ENCODE measurements around the gene ZSCAN25. TPM values are rescaled to one million over a fixed set of nuclear protein-coding genes. Genes with fewer than 3 reads are reported as not detected.

ZSCAN25 gene
- total and polyA plus RNA-seq, 2 of the 13 experiments (the other 11 are each of a cell fraction or from before 2014, with no cell fraction given) = 12.1 to 16.8 TPM

DNA sequence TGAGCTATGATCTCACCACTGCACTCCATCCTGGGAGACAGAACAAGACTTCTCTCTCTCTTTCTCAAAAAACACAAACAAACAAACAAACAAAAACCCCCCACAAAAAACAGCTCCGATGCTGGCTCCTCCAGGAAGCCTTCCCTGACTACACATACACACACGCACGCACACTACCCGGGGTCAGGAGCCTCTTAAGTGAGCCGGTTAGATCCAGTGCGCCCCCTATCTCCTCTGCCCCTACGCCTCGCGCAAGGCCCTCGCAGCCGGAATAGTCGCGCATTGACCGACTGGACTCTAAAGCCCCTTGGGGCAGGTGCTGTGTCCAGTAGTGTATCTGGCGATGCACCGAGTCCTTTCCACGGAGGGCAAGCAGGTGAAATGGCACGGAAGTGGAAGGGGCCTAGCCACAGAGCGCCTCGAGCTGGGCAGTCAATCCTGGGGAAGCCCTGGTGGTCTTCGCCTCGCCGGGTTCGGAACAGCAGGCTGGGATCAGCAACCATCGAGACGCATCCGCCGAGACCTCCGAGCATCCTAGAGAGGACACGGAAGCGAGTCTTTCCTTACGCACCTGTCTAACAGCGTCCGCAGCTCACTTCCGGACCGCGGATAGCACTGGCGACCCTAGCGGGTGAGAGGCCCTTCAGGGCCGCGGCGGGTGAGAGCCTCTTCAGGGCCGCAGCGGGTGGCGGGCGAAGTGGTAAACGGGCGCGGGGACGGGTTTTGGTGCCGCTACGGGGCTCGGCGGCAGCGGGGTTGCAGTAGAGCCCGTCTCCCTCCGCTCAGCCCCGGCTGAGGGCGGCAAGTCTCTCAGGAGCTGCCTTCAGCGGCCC is at the start of gene ZSCAN25 (continued):
- TF ChIP-seq CEBPZ (IDR thresholded peaks at IDR 0.05; ENCODE audit: low read length) = no peak
- TF ChIP-seq STAT5B (CRISPR knock-in tag; IDR thresholded peaks at IDR 0.05) = 0 out of 2 replicates have a peak, but pooled peaks have one; percentile 52
- TF ChIP-seq PAWR (CRISPR knock-in tag; IDR thresholded peaks at IDR 0.05; ENCODE audit: borderline replicate concordance) = no peak
- peak; percentile 30 for TF ChIP-seq SMC3 (IDR thresholded peaks at IDR 0.05; ENCODE audit: low read length)
- TF ChIP-seq ZNF12 (CRISPR knock-in tag; IDR thresholded peaks at IDR 0.05) = peak; percentile 16; the same call in 1 of the 2 replicates
- peak; percentile 95 for TF ChIP-seq IRF2 (CRISPR knock-in tag; IDR thresholded peaks at IDR 0.05)
- TF ChIP-seq SP2 (CRISPR knock-in tag; IDR thresholded peaks at IDR 0.05) = no peak; the same call in 1 of the 2 replicates
- TF ChIP-seq CENPX (CRISPR knock-in tag; IDR thresholded peaks at IDR 0.05) = no peak
- no peak; the same call in 1 of the 2 replicates for TF ChIP-seq KLF9 (CRISPR knock-in tag; IDR thresholded peaks at IDR 0.05; ENCODE audit: low read depth)
- peak; percentile 33; the same call in 1 of the 2 replicates for TF ChIP-seq STAT6 (CRISPR knock-in tag; IDR thresholded peaks at IDR 0.05; ENCODE audit: borderline replicate concordance)
- TF ChIP-seq TSC22D2 (CRISPR knock-in tag; IDR thresholded peaks at IDR 0.05; ENCODE audit: borderline replicate concordance) = peak; percentile 56; the same call in 1 of the 2 replicates
- 0 out of 2 replicates have a peak, but pooled peaks have one; percentile 67 for TF ChIP-seq RBAK (CRISPR knock-in tag; IDR thresholded peaks at IDR 0.05)
- TF ChIP-seq, protein P1, sequence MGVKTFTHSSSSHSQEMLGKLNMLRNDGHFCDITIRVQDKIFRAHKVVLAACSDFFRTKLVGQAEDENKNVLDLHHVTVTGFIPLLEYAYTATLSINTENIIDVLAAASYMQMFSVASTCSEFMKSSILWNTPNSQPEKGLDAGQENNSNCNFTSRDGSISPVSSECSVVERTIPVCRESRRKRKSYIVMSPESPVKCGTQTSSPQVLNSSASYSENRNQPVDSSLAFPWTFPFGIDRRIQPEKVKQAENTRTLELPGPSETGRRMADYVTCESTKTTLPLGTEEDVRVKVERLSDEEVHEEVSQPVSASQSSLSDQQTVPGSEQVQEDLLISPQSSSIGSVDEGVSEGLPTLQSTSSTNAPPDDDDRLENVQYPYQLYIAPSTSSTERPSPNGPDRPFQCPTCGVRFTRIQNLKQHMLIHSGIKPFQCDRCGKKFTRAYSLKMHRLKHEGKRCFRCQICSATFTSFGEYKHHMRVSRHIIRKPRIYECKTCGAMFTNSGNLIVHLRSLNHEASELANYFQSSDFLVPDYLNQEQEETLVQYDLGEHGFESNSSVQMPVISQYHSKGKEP (CRISPR knock-in tag; IDR thresholded peaks at IDR 0.05) = no peak
- peak; percentile 99 for TF ChIP-seq KMT2B (CRISPR knock-in tag; IDR thresholded peaks at IDR 0.05)
- TF ChIP-seq NCOR1 (IDR thresholded peaks at IDR 0.05; ENCODE audit: borderline replicate concordance, low read length) = no peak
- TF ChIP-seq ZC3H4 (CRISPR knock-in tag; IDR thresholded peaks at IDR 0.05; ENCODE audit: borderline replicate concordance) = no peak
- TF ChIP-seq TEAD2 (CRISPR knock-in tag; IDR thresholded peaks at IDR 0.05) = no peak
- no peak for TF ChIP-seq RAD51 (IDR thresholded peaks at IDR 0.05; ENCODE audit: borderline replicate concordance)
- TF ChIP-seq, protein P2, sequence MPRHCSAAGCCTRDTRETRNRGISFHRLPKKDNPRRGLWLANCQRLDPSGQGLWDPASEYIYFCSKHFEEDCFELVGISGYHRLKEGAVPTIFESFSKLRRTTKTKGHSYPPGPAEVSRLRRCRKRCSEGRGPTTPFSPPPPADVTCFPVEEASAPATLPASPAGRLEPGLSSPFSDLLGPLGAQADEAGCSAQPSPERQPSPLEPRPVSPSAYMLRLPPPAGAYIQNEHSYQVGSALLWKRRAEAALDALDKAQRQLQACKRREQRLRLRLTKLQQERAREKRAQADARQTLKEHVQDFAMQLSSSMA (CRISPR knock-in tag; IDR thresholded peaks at IDR 0.05) = peak; percentile 19; the same call in 1 of the 2 replicates
- TF ChIP-seq TBL1XR1 (IDR thresholded peaks at IDR 0.05; ENCODE audit: borderline replicate concordance, low read length, partially characterized antibody) = peak; percentile 14
- peak; percentile 97 for TF ChIP-seq HDAC1 (CRISPR knock-in tag; IDR thresholded peaks at IDR 0.05)
- TF ChIP-seq MYNN (CRISPR knock-in tag; IDR thresholded peaks at IDR 0.05; ENCODE audit: low read depth) = no peak; the same call in 1 of the 2 replicates

Measured in HepG2 (cell line).